ENCODE data around the gene ZSCAN16.
A peak's percentile ranks its signal among the peaks of the same experiment; 100 is the strongest.

Gene ZSCAN16

DNA sequence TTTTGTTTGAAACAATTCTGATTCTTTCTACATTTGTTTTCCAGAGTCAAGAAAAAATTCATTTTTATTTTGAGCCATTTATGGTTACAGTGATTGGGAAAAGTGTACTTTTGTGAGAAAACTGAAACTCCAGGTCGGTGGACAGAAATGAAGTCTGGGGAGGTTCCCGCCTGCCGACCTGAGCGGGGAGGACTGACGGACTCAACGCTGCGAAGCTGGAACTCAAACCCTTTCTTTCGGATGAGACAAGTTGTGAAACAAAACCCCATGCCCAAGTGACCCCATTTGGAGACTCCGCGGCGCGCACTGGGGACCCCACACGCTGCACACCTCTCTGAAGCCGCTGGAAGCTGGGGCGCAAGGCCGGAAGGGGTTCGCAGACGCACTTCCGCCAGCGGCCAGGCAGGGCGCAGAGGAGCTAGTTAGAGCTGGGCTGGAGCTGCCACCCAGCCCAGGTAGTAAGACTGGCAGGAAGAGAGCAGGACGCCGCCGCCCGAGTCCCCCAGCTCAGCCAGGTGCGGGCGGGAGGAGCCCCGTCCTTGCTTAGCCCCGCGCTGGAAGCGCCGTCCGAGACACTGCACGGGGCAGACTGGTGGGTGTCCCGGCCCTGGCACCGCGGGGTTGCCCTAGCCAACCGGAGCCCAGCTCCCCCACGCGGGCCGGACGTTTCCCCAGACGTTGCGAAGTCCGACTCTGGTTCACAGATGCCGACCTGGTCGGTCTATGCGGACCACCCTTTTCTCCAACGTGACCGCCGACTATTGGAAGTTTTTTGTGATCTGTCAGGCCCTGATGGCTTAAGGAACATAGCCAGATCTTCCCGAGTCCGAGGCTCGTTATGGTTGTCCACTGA lies 19.8 kb upstream of the ZSCAN16 start:
- H4K20me1 ChIP-seq (ENCODE audit: insufficient read depth, low read length), result no peaks in the 10 kb centered on the region
- peak overlapping the region; percentile 73 for H2AFZ ChIP-seq (ENCODE audit: low read length)
- TF ChIP-seq EZH2 (IDR thresholded peaks at IDR 0.05; ENCODE audit: borderline replicate concordance, low read length), result no peak
- TF ChIP-seq, protein P1, sequence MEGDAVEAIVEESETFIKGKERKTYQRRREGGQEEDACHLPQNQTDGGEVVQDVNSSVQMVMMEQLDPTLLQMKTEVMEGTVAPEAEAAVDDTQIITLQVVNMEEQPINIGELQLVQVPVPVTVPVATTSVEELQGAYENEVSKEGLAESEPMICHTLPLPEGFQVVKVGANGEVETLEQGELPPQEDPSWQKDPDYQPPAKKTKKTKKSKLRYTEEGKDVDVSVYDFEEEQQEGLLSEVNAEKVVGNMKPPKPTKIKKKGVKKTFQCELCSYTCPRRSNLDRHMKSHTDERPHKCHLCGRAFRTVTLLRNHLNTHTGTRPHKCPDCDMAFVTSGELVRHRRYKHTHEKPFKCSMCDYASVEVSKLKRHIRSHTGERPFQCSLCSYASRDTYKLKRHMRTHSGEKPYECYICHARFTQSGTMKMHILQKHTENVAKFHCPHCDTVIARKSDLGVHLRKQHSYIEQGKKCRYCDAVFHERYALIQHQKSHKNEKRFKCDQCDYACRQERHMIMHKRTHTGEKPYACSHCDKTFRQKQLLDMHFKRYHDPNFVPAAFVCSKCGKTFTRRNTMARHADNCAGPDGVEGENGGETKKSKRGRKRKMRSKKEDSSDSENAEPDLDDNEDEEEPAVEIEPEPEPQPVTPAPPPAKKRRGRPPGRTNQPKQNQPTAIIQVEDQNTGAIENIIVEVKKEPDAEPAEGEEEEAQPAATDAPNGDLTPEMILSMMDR (IDR thresholded peaks at IDR 0.05; ENCODE audit: low read length), result peak; percentile 53
- H3K27me3 ChIP-seq (ENCODE audit: insufficient read depth, low read length), result no peaks in the 10 kb centered on the region
- H3K4me3 ChIP-seq (ENCODE audit: low read depth, low read length, poor library complexity, severe bottlenecking), result peak overlapping the region; percentile 77
- no peaks in the 10 kb centered on the region for H3K36me3 ChIP-seq (ENCODE audit: insufficient read depth, low read length)
- peak overlapping the region; percentile 83 for H3K9ac ChIP-seq (ENCODE audit: low read length)
- H3K27ac ChIP-seq (ENCODE audit: low read depth, low read length, poor library complexity, severe bottlenecking), result peak overlapping the region; percentile 57
- peaks cover 14% of the 10 kb centered on the region for H3K4me1 ChIP-seq (ENCODE audit: insufficient read depth, low read length, severe bottlenecking)
- no peaks in the 10 kb centered on the region for H3K9me2 ChIP-seq (ENCODE audit: low read depth, low read length)
- H3K79me2 ChIP-seq (ENCODE audit: insufficient read depth, low read length), result no peaks in the 10 kb centered on the region
- peak overlapping the region; percentile 79 for H3K4me2 ChIP-seq (ENCODE audit: low read length)
- H3K9me3 ChIP-seq (ENCODE audit: low read length), result no peaks in the 10 kb centered on the region; the same call in 1 of the 2 replicates
- H3F3A ChIP-seq (ENCODE audit: insufficient read depth, low read length), result no peaks in the 10 kb centered on the region

DNA sequence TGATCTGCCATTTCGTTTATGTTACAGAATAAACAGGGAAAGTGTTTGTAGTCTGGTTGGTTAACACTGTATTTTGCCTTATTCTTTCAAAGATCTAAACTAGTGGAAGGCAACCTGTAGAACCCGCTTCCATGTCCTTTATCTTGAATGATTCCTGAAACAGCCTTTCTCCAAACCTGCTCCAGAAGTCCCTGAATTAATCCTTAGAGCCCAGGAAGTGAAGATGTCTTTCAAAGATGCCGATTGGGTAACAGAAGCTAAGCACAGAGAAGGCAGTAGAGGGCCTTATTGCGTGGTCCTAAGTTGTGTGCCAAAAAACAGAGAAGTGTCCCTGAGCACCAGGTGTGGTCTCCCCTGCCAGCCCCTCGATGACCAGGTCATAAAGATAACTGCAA lies 19.2 kb upstream of the ZSCAN16 start:
- H3F3A ChIP-seq (ENCODE audit: insufficient read depth, low read length), result no peaks in the 10 kb centered on the region
- no peak for TF ChIP-seq EZH2 (IDR thresholded peaks at IDR 0.05; ENCODE audit: borderline replicate concordance, low read length)
- TF ChIP-seq, protein P1 (IDR thresholded peaks at IDR 0.05; ENCODE audit: low read length), result 0 out of 2 replicates have a peak, but pooled peaks have one; percentile 22
- no peaks in the 10 kb centered on the region for H3K79me2 ChIP-seq (ENCODE audit: insufficient read depth, low read length)
- peak overlapping the region; percentile 83 for H3K9ac ChIP-seq (ENCODE audit: low read length)
- no peaks in the 10 kb centered on the region for H4K20me1 ChIP-seq (ENCODE audit: insufficient read depth, low read length)
- peak overlapping the region; percentile 79 for H3K4me2 ChIP-seq (ENCODE audit: low read length)
- peak overlapping the region; percentile 57 for H3K27ac ChIP-seq (ENCODE audit: low read depth, low read length, poor library complexity, severe bottlenecking)
- no peaks in the 10 kb centered on the region for H3K27me3 ChIP-seq (ENCODE audit: insufficient read depth, low read length)
- no peaks in the 10 kb centered on the region; the same call in 1 of the 2 replicates for H3K9me3 ChIP-seq (ENCODE audit: low read length)
- peaks cover 14% of the 10 kb centered on the region for H3K4me1 ChIP-seq (ENCODE audit: insufficient read depth, low read length, severe bottlenecking)
- peak overlapping the region; percentile 29; the same call in 1 of the 2 replicates for H2AFZ ChIP-seq (ENCODE audit: low read length)
- no peaks in the 10 kb centered on the region for H3K36me3 ChIP-seq (ENCODE audit: insufficient read depth, low read length)
- no peaks in the 10 kb centered on the region for H3K9me2 ChIP-seq (ENCODE audit: low read depth, low read length)
- peak overlapping the region; percentile 77 for H3K4me3 ChIP-seq (ENCODE audit: low read depth, low read length, poor library complexity, severe bottlenecking)

DNA sequence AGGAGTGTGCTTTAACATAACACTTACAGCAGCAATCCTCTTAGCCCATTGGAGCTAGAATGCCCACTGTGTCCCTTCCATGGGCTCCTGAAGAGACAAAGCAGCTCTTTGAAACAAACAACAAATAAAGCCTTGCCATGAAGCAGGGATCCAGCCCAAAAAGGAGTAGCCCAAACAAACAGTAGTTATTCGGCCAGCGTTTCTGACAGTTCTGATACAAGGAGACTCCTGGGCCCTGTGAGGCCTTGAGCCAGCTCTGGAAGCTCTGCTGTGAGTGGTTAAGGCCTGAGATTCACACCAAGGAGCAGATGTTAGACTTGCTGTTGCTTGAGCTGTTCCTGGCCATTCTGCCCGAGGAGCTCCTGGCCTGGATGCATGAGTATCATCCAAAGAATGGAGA lies 16.9 kb upstream of the ZSCAN16 start:
- Histone ChIP-seq H3K4me3 (ENCODE audit: low read depth, low read length, poor library complexity, severe bottlenecking) (no peak overlapping the region), H3K79me2 (ENCODE audit: insufficient read depth, low read length) (no peaks in the 10 kb centered on the region), H3K4me1 (ENCODE audit: insufficient read depth, low read length, severe bottlenecking) (peaks cover 14% of the 10 kb centered on the region), H3K4me2 (ENCODE audit: low read length) (no peak overlapping the region), H3K9me3 (ENCODE audit: low read length) (no peaks in the 10 kb centered on the region; the same call in 1 of the 2 replicates), H3K36me3 (ENCODE audit: insufficient read depth, low read length) (no peaks in the 10 kb centered on the region), H4K20me1 (ENCODE audit: insufficient read depth, low read length) (no peaks in the 10 kb centered on the region), H3K9ac (ENCODE audit: low read length) (no peak overlapping the region), H2AFZ (ENCODE audit: low read length) (no peak overlapping the region), H3K27me3 (ENCODE audit: insufficient read depth, low read length) (no peaks in the 10 kb centered on the region), H3F3A (ENCODE audit: insufficient read depth, low read length) (no peaks in the 10 kb centered on the region), H3K27ac (ENCODE audit: low read depth, low read length, poor library complexity, severe bottlenecking) (no peak overlapping the region), H3K9me2 (ENCODE audit: low read depth, low read length) (no peaks in the 10 kb centered on the region)
- TF ChIP-seq, protein P1 (IDR thresholded peaks at IDR 0.05; ENCODE audit: low read length), result no peak
- TF ChIP-seq EZH2 (IDR thresholded peaks at IDR 0.05; ENCODE audit: borderline replicate concordance, low read length), result no peak
